AG04449 (cell line): Measurements from ENCODE around the gene CCM2L.

ENCODE experiments used
- CTCF ChIA-PET: fragments of 350-600 bp; formaldehyde crosslinking; extraction: SDS; loops from one replicate; lab custom pipeline; 2021; ENCODE audit warnings: antibody characterized with exemption; lab: Yijun Ruan, JAX
- POLR2A ChIA-PET: fragments of 400-600, 350-600 bp; formaldehyde crosslinking; extraction: SDS; loops from one replicate; lab custom pipeline; 2020; ENCODE audit warnings: antibody characterized with exemption, inconsistent platforms; lab: Yijun Ruan, JAX
- DNase-seq: peaks from one replicate; pipeline ENCODE4 v3.0.0-alpha.2; 2010; ENCODE audit warnings: low read depth, low spot score
- H3K4me3 ChIP-seq: 2 replicates; pipeline ENCODE4 v1.5.1; 2011; ENCODE audit warnings: low read depth, mild to moderate bottlenecking, control low read depth, low read length
- TF ChIP-seq, protein P1 (sequence below): IDR thresholded peaks from one replicate; pipeline ENCODE4 v1.5.1; 2011; ENCODE audit warnings: mild to moderate bottlenecking, moderate library complexity, low read length, control low read depth, inconsistent platforms; ENCODE audit not compliant: insufficient read depth; ENCODE audit errors: missing control alignments

The CCM2L gene

DNA sequence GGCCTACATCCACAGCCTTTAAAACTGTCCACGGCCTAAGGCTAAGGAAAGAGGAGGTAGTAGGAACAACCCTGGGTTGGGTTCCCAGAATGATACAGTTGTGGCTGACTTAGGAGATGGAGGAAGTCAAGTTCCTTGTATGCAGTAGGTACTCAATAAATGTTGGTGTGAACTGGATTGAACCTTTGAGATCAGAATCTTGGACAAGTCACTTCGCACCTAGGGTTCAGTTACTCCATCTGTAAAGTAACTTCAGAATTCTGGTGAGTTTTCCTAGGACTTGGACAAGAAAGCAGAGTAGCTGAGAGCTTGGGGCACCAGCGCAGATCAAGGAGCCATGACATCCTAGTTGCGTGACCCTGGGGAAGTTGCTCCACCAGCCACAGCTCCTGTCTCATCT is 33.2 kb upstream of the CCM2L start:
- no peak for DNase-seq
- TF ChIP-seq, protein P1, sequence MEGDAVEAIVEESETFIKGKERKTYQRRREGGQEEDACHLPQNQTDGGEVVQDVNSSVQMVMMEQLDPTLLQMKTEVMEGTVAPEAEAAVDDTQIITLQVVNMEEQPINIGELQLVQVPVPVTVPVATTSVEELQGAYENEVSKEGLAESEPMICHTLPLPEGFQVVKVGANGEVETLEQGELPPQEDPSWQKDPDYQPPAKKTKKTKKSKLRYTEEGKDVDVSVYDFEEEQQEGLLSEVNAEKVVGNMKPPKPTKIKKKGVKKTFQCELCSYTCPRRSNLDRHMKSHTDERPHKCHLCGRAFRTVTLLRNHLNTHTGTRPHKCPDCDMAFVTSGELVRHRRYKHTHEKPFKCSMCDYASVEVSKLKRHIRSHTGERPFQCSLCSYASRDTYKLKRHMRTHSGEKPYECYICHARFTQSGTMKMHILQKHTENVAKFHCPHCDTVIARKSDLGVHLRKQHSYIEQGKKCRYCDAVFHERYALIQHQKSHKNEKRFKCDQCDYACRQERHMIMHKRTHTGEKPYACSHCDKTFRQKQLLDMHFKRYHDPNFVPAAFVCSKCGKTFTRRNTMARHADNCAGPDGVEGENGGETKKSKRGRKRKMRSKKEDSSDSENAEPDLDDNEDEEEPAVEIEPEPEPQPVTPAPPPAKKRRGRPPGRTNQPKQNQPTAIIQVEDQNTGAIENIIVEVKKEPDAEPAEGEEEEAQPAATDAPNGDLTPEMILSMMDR: no peak
- POLR2A ChIA-PET: no interaction called here
- H3K4me3 ChIP-seq: no peak overlapping the region
- CTCF ChIA-PET: interaction anchor here (0.9 to 1.0 kb wide), 2 partner anchors 25 to 150 kb away, joined by 3 to 5 read pairs; partner anchors contain the start of gene PDRG1

DNA sequence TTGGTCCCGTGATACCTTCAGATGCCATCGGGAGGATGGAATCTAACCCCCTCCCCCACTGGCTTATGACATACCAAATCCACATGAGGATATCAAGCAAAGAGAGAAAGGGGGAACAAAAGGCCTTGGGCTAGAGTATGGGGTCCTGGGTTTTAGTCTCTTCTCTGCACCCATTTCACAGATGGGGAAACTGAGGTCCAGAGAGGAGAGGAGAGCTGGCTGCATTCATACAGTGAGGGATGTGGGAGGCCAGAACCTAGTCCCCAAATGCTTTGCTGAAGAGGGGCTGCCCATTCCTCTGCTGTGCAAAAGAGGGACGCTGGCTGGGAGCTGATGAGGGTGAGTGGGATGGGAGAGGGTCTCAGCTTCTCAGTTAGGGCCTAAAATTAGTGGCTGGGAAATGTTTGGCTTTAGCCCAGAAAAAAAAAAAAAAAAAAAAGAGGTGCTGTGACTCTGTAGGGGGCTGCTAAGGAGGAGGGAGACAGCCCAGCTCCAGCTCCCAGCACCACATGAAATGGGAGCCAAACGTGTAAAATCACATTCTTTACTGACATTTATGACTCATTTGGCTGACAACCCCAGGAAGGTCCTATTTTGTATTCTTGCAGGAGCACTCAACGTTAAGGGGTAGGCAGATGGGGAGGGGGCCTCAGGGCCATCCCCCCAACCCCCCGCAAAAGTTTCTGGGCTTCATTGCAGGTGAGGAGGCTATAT is 30.4 kb upstream of the CCM2L start:
- no peak for DNase-seq

DNA sequence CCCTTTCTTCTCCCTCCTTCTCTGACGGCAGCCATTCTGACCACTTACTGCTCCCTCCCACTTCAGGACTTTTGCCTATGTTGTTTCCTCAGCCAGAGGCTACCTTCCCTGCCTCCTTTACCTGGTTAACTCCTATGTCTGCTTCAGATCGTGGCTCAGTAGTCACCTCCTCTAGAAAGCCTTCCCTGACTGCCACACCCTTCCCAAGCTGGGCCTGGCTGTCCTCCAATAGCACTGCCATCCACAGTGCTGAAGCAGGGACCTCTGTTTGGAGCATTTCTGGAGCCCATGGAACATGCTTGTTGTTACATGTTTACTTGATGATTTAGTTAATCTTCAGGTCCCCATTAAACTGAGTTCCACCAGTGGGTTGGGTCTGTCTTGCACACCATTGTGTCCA is 28.5 kb upstream of the CCM2L start:
- DNase-seq: no peak
- ChIA-PET POLR2A (no interaction called here), CTCF (no interaction called here)
- TF ChIP-seq, protein P1: no peak
- H3K4me3 ChIP-seq: no peak overlapping the region

More for the DNA sequence above, 30.4 kb upstream of the CCM2L start:
- no peak overlapping the region for H3K4me3 ChIP-seq
- ChIA-PET POLR2A (no interaction called here), CTCF (interaction anchor here (1.4 kb wide), 1 partner anchor 46 kb away, joined by 4 read pairs; no protein-coding TSS in a partner anchor)
- TF ChIP-seq, protein P1: no peak

DNA sequence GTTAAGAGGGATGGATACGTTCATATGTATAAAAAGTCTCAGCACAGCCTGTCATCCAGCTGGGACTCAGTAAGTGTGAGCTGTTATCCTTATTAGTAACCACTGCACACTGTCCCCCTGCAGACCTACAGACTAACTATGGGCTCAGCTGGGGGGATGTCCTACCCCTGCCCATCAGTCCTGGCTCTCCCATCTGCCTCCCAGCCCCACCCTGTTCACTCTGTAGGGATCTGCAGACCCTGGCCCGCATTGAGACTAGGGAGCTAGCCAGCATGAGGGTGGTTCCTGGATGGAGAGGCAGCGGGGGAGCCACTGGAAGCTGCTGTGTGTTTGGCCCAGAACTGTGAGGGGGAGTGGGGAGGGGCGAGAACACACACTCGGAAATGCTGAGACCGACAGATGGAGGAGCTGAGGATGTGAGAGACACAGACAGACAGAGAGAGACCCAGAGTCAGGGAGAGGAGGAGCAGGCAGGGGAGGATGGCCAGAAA is 25.2 kb upstream of the CCM2L start:
- no peak overlapping the region for H3K4me3 ChIP-seq
- CTCF ChIA-PET: interaction anchor here (1.0 kb wide), 2 partner anchors 33 to 45 kb away, joined by 3 to 5 read pairs; partner anchors contain the start of gene PDRG1
- no peak for DNase-seq
- POLR2A ChIA-PET: no interaction called here
- TF ChIP-seq, protein P1: no peak

DNA sequence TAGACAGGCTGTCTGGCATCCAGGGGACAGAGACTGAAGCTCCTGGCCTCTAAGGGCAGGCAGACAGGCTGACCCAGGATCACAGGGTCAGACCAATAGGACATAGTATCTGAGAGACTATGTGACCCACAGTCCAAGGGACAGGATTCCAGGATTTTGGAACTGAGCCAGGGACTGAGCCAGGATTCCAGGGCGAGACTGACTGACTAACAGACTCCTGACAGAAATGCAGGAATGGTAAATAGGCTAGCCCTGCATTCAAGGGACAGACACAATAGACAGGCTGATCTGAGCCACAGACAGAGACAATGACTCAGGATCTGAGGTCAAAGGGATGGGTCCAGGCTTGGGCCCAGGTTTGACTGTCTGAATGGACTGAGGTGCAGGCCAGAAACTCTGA is 22.5 kb upstream of the CCM2L start:
- POLR2A ChIA-PET: no interaction called here

More for the DNA sequence above, 22.5 kb upstream of the CCM2L start:
- CTCF ChIA-PET: interaction anchor here (1.0 kb wide), 1 partner anchor 104 kb away, joined by 3 read pairs; no protein-coding TSS in a partner anchor
- TF ChIP-seq, protein P1: no peak
- no peak for DNase-seq
- H3K4me3 ChIP-seq: no peak overlapping the region
